Measurements from ENCODE around the gene GMDS.

GMDS gene
- total RNA-seq: 10.2 to 26.4 (median 21.5) reads per million in 9 experiments

DNA sequence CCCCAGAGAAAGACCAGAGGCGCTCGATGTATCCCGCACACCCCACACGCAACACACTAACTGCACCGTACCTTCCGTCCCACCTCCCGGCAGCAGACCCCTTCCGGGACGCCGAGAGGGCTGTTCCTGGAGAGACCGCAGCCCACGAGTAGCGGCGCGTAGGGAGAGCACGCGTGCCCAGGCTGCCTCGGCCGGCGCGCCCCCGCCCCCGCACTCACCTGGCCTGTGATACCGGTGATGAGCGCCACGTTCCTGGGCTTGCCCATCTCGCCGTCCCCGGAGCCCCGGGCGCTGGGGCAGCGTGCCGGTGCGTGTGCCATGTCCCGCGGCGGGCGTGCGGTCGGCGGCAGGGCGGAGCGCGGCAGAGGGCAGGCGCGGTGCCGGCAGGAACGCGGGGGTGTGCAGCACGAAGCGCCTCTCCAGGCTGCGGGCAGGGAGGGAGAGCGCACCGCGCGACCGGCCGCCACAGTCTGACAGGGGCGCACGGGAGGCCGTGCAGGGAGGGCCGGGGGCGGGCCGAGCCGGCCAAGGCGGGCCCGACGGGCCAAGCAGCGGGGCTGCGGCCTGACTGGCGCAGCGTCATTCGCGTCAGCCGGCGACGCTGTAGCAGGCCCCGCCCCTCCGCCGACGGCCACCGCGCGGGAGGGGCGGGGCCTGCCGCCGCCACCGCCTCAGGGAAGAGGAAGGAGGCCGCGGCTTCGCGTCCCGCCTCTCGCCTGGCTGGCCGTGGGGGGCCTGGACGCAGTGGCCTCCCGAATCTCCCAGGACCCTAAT lies at the start of gene GMDS:
Gene GMDS (minus strand): TSS at position 503 of the 774 bp plus-strand sequence.
- peaks cover 7% of the 10 kb centered on the region for H3K36me3 Mint-ChIP-seq (ENCODE audit: insufficient read depth)
- peak; percentile 94 for ATAC-seq (replicated peaks)

DNA sequence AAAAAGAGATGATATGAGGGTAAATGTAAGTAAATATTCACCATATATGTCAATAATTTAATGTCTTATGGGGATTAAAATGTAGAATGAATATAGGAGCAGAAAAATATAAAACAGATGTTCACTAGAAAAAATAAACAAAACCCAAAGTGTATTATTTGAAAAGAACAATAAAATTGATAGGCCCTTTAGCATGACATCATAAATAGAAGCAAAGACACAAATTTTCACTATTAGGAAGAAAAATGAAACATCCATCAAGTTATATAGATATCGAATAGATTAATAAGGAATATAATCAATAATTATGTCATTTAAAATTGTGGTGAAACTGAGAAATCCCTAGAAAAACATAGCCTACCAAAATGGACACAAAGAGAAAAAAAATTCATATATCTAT lies 40.1 kb upstream of the GMDS start:
- Mint-ChIP-seq H3K9me3 (peaks cover 7 to 57% of the 10 kb centered on the region in 2 donors), H3K27me3 (no peaks in the 10 kb centered on the region), H3K4me3 (no peak overlapping the region), H3K4me1 (ENCODE audit: low read depth in 2 of 2) (peaks cover 0 to 3% of the 10 kb centered on the region in 2 donors), H3K36me3 (ENCODE audit: insufficient read depth) (no peaks in the 10 kb centered on the region), H3K27ac (no peak overlapping the region)
- DNase-seq (no peak), ATAC-seq (replicated peaks) (no peak)

More for the DNA sequence above, at the start of gene GMDS:
- H3K9me3 Mint-ChIP-seq: no peaks in the 10 kb centered on the region
- no peaks in the 10 kb centered on the region for H3K27me3 Mint-ChIP-seq
- H3K4me1 Mint-ChIP-seq (ENCODE audit: low read depth in 2 of 2): peaks cover 38 to 43% of the 10 kb centered on the region in 2 donors
- peak within 1 kb of the TSS; percentile 86 to 93 for H3K4me3 Mint-ChIP-seq
- H3K27ac Mint-ChIP-seq: peak within 1 kb of the TSS; percentile 95 to 97
- peak; percentile 71 to 79 (median 74) for DNase-seq

DNA sequence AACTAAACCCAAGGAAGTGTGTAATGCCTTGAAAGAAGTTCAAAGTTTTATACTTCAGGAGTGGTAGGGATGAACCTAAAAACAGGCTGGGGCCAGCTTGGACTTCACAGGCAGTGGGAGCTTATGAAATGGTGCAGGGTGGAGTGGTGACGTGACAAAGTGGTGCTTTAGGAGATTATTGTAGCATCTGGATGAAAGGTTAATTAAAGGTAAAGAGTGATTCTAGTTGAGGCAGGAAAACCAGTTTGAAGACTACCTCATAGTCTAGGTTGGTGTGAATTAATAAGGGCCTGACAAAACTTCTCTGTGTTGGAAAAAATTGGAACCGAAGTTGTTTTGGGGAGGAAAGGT lies 30.5 kb upstream of the GMDS start:
- H3K4me1 Mint-ChIP-seq (ENCODE audit: low read depth in 2 of 2): peaks cover 0 to 2% of the 10 kb centered on the region in 2 donors
- H3K27me3 Mint-ChIP-seq: no peaks in the 10 kb centered on the region
- no peaks in the 10 kb centered on the region for H3K9me3 Mint-ChIP-seq
- ATAC-seq (replicated peaks) (no peak), DNase-seq (no peak)
- no peak overlapping the region for H3K4me3 Mint-ChIP-seq
- H3K27ac Mint-ChIP-seq: no peak overlapping the region
- peaks cover 6% of the 10 kb centered on the region for H3K36me3 Mint-ChIP-seq (ENCODE audit: insufficient read depth)

DNA sequence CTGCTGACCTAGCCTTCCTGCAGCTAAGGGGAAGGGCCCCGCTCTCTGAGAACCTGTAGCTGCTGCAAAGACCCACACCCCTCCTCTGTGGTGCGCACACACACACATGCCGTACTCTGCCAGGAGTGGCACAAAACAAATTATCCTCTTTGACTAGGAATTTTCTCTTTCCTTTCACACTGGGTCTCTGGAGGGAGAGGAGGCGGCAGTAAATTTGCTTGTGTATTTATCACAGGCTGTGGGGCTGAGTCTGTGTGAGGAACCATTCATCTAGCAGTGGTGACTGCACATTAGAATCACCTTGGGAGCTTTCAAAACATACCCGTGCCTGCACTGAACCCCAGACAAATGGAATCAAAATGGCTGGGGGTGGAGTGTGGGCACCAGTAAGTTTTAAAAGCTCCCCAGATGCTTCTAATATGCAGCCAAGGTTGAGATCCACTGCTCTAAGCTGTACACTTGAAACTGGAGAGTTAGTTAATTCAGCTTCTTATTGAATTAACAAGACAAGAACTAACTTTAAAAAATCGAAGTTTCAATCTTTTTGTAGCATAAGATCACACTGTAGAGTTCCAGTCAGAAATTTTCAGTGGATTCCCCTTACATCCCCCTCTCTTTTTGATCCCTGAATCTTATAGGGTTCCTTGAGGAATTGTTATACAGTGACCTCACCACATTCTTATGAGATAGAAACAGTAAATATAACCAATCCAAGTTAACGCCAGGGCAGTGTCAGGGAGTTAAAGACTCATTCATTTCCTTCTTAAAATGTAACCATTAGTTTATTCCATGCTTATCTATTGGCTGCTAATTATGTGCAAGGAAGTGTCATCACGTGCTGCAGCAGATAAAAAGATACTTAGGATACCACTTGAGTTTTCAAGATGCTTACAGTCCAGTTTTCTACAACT lies 29.8 kb upstream of the GMDS start:
- Mint-ChIP-seq H3K36me3 (ENCODE audit: insufficient read depth) (peaks cover 6% of the 10 kb centered on the region), H3K4me1 (ENCODE audit: low read depth in 2 of 2) (peaks cover 0 to 2% of the 10 kb centered on the region in 2 donors), H3K27ac (peak overlapping the region in 1 of 2 donors; percentile 30), H3K4me3 (no peak overlapping the region), H3K27me3 (no peaks in the 10 kb centered on the region), H3K9me3 (no peaks in the 10 kb centered on the region)
- ATAC-seq (replicated peaks) (no peak), DNase-seq (no peak)

DNA sequence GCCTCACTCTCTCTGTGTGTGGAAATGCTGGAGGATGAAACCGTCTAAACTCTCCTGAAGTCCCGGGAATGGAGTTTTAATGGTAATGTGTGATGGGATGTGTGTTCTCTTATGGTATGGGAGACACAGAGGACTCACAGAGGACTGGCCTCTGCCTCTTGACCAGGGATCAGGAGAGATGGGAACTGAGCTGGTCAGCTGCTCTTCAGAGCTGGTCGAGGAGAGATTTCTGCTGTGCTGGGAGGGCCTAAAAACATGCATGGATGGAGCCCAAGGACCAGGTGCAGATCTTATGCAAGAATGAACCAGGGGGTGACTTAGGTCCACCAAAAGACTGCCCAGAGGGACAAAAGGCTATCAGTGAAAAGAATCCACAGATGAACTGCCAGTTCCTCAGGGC lies 27.3 kb upstream of the GMDS start:
- peaks cover 8% of the 10 kb centered on the region for H3K36me3 Mint-ChIP-seq (ENCODE audit: insufficient read depth)
- ATAC-seq (replicated peaks): no peak

DNA sequence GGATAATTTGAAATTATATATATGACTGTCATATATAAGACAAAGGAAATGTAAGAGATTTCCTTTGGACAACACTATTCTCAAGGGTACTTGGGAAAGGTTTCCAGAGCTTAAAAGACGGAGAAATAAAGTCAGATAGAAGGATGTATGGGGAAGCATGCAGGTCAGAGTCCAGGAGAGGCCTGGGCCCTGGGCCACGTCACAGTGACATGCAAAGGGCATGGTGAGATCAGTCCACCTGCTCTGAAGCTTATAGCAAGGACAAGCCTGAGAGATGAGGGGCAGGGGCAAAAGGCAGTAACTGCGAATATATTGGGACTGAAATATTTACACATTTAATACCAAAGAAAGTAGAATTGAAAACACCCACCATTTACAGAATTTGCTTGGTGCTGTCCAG lies 24.6 kb upstream of the GMDS start:
- peaks cover 0 to 2% of the 10 kb centered on the region in 2 donors for H3K4me1 Mint-ChIP-seq (ENCODE audit: low read depth in 2 of 2)
- H3K27me3 Mint-ChIP-seq: no peaks in the 10 kb centered on the region
- H3K9me3 Mint-ChIP-seq: no peaks in the 10 kb centered on the region
- H3K4me3 Mint-ChIP-seq: no peak overlapping the region
- peaks cover 5% of the 10 kb centered on the region for H3K36me3 Mint-ChIP-seq (ENCODE audit: insufficient read depth)
- ATAC-seq (replicated peaks): no peak
- no peak for DNase-seq
- no peak overlapping the region for H3K27ac Mint-ChIP-seq

More for the DNA sequence above, 27.3 kb upstream of the GMDS start:
- H3K9me3 Mint-ChIP-seq: no peaks in the 10 kb centered on the region
- H3K4me3 Mint-ChIP-seq: no peak overlapping the region
- peaks cover 0 to 2% of the 10 kb centered on the region in 2 donors for H3K4me1 Mint-ChIP-seq (ENCODE audit: low read depth in 2 of 2)
- H3K27me3 Mint-ChIP-seq: no peaks in the 10 kb centered on the region
- no peak overlapping the region for H3K27ac Mint-ChIP-seq
- no peak for DNase-seq

DNA sequence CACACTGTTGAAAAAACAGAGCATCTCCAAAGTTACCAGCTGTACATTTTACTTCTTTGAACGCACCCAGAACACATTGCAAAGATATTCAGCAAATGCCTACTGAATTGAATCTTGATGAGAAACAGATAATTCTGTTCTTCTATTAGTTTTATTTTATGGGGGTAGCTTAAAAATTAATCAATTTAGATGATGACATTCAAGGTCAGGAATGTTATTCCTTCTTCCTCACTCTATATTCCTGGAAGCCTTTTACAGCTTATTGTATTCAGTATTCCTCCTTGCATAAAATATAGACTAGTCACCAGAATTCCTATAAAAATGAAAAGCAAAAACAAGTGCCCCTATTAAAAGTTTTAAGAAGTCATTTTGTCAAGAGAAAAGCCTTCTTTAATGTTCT lies 21.4 kb upstream of the GMDS start:
- Mint-ChIP-seq H3K9me3 (no peaks in the 10 kb centered on the region), H3K4me3 (no peak overlapping the region), H3K36me3 (ENCODE audit: insufficient read depth) (peaks cover 5% of the 10 kb centered on the region), H3K27me3 (no peaks in the 10 kb centered on the region), H3K4me1 (ENCODE audit: low read depth in 2 of 2) (no peaks in the 10 kb centered on the region), H3K27ac (no peak overlapping the region)
- DNase-seq (no peak), ATAC-seq (replicated peaks) (no peak)

DNA sequence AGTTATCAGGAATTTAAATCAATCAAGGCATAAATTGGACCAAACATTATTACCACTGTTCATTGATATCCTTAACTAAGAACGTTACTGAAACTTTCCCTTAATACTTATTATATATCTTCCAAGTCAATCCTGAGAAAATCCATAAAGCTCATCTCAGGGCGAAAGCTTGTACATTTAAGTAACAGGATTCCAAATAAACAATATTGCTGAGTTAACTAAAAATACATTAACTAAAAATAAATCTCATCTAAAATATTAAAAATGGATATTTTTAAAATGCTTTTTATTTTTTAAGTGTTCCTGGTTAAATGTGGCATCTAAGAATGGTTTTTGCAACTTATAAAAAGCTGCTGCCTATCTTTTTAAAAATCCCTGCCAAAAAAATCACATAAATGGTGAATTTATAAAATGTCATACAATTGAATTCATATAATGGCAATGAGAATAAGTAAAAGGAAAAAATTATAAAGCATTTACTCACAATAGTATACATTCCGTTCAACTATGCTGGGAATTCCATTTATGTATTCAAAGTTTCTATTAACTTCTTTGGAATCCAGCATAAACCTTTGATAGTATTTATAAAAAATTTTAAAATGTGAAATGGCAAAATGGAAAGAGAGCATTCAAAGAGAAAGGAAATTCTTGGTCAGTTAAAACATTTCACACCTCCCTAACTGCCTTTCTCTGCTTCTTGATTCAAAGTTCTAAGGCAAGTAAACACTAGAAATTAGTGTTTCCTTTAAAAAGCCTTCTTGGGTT lies 20.8 kb upstream of the GMDS start:
- H3K9me3 Mint-ChIP-seq: no peaks in the 10 kb centered on the region
- H3K27me3 Mint-ChIP-seq: no peaks in the 10 kb centered on the region
- no peak overlapping the region for H3K27ac Mint-ChIP-seq
- DNase-seq: no peak
- H3K4me1 Mint-ChIP-seq (ENCODE audit: low read depth in 2 of 2): peaks cover 0 to 1% of the 10 kb centered on the region in 2 donors
- no peak for ATAC-seq (replicated peaks)
- H3K36me3 Mint-ChIP-seq (ENCODE audit: insufficient read depth): peaks cover 5% of the 10 kb centered on the region
- no peak overlapping the region for H3K4me3 Mint-ChIP-seq

DNA sequence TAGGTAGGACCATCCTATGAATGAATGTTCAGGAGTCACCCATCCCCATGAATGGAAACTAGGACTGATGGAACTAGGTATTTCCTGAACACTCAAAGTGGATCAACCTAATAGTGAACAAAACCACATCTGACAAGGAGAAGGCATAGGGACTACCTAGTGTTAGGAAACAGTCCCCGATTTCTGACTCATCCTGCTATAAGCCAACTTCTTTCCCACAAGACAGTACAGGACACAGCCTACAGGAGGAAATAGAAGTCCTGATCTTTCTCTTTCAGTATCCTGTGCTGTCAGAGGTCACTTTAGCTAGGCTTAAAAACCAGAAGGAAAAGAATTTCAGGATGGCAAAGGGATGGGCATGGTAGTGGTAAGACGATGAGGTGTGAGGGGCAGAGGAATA lies 19.5 kb upstream of the GMDS start:
- Mint-ChIP-seq H3K4me1 (ENCODE audit: low read depth in 2 of 2) (peaks cover 0 to 1% of the 10 kb centered on the region in 2 donors), H3K27me3 (no peaks in the 10 kb centered on the region), H3K9me3 (no peaks in the 10 kb centered on the region), H3K4me3 (no peak overlapping the region), H3K36me3 (ENCODE audit: insufficient read depth) (peaks cover 7% of the 10 kb centered on the region), H3K27ac (no peak overlapping the region)
- no peak for ATAC-seq (replicated peaks)
- no peak for DNase-seq

DNA sequence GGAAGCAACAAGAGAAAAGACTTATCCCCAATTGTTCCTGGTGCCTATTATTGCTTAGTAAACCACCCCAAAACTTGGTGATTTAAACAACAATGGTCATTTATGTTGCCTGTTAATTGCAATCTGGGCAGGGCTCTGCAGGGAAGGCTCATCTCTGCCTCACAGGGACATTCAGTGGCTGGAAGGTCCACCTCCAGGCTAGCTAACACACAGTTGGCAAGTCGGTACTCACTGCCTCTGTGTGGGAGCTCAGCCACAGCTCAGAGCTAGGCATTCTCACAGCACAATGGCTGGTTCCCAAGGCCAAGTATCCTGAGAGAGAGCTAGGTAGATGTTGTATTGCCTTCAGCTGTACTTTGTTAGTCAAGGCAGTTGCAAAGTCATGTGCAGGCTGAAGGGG lies 18.5 kb upstream of the GMDS start:
- DNase-seq (no peak), ATAC-seq (replicated peaks) (no peak)
- Mint-ChIP-seq H3K27me3 (no peaks in the 10 kb centered on the region), H3K4me1 (ENCODE audit: low read depth in 2 of 2) (peaks cover 0 to 1% of the 10 kb centered on the region in 2 donors), H3K4me3 (no peak overlapping the region), H3K9me3 (no peaks in the 10 kb centered on the region), H3K27ac (no peak overlapping the region), H3K36me3 (ENCODE audit: insufficient read depth) (peaks cover 7% of the 10 kb centered on the region)

DNA sequence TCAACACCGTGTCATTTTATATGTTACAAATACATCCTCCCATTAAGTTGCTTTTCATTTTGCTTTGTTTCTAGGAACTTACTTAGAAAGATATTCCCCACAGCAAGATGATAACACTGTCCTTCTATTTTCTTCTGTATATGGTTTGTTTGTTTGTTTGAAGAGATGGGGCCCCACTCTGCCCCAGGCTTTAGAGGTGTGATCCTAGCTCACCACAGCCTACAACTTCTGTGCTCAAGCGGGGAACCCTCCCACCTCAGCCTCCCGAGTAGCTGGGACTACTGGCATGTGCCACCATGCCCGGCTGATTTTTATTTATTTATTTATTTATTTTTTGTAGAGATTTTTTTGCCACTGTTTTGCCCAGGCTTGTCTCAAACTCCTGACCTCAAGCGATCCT lies 14.2 kb upstream of the GMDS start:
- Mint-ChIP-seq H3K27me3 (no peaks in the 10 kb centered on the region), H3K9me3 (no peaks in the 10 kb centered on the region), H3K4me3 (no peak overlapping the region), H3K4me1 (ENCODE audit: low read depth in 2 of 2) (peaks cover 4 to 25% of the 10 kb centered on the region in 2 donors), H3K36me3 (ENCODE audit: insufficient read depth) (peaks cover 3% of the 10 kb centered on the region), H3K27ac (no peak overlapping the region)
- ATAC-seq (replicated peaks) (no peak), DNase-seq (no peak)

DNA sequence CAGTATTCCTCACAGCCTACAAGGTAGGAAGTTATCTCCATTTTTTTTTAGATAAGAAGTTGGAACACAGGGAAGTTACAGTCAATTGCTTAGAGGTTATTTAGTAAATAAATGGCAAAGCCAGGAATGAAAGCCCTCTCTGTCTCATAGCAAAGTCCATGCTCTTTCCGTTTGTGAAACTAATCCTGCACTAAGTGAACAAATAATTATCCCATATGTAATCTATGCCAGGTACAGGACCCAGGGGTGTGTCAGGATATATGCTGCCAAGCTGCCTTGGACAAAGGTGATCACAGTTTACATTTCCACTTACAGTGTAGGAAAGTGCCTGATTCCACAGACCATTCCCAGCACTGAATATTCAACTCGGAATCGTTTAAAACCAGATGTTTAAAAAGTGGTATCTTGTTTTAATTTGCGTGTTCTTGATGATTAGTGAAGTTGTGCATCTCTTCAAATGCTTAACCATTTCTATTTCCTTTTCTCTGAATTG lies 13.6 kb upstream of the GMDS start:
- DNase-seq (no peak), ATAC-seq (replicated peaks) (no peak)
- no peaks in the 10 kb centered on the region for H3K9me3 Mint-ChIP-seq
- H3K27ac Mint-ChIP-seq: no peak overlapping the region
- peaks cover 4 to 25% of the 10 kb centered on the region in 2 donors for H3K4me1 Mint-ChIP-seq (ENCODE audit: low read depth in 2 of 2)
- H3K36me3 Mint-ChIP-seq (ENCODE audit: insufficient read depth): peaks cover 3% of the 10 kb centered on the region
- H3K4me3 Mint-ChIP-seq: no peak overlapping the region
- H3K27me3 Mint-ChIP-seq: no peaks in the 10 kb centered on the region

DNA sequence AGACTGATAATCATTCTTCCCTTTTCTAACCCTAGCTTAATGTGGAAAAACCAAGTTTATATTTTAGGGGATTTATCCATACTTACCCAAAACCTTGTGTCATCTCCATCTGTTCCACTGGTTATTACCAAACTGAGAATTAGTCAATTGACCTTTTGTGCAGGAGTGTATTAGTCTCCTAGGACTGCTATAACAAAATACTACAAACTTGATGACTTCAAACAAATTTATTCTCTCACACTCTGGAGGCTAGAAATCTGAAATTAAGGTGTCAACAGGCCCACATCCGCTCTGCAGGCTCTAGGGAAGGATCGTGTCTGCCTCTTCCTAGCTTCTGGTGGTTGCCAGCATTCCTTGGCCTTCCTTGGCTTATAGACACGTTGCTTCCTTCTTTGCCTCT lies 12.7 kb upstream of the GMDS start:
- Mint-ChIP-seq H3K36me3 (ENCODE audit: insufficient read depth) (peaks cover 7% of the 10 kb centered on the region), H3K9me3 (no peaks in the 10 kb centered on the region), H3K4me1 (ENCODE audit: low read depth in 2 of 2) (peaks cover 4 to 25% of the 10 kb centered on the region in 2 donors), H3K27ac (no peak overlapping the region), H3K27me3 (no peaks in the 10 kb centered on the region), H3K4me3 (no peak overlapping the region)
- DNase-seq: no peak
- ATAC-seq (replicated peaks): no peak
